Posterior vena cava (tissue), 2 donors: Measurements from ENCODE around the gene ERN1. TPM values are rescaled to one million over a fixed set of nuclear protein-coding genes. Genes with fewer than 3 reads are reported as not detected.
"Not testable (repeated sequence)": the region's sequence is repeated elsewhere in the genome, so short reads cannot be mapped to it uniquely, and the experiment has no call there.

Experiments
- DNase-seq: peaks from one replicate; pipeline ENCODE4 v3.0.0-alpha.2; 2020; ENCODE audit warnings: low spot score
- intact Hi-C, 2 donors: fragments of 100-400 bp; cut with DNase I; formaldehyde crosslinking; loops; one replicate each; pipeline versions ENCODE4 v1.14.1 to v1.14.2; 2022 to 2023
- total RNA-seq, 2 donors: library from RNA; stranded (reverse); fragmentation: NEBNext Ultra II Directional; extraction: Animal tissue kit (Norgen Biotek cat#: 25700); gene quantifications; one replicate each; pipeline ENCODE4 v1.2.1, GENCODE V29; 2021
- donor health status: DM: yes; HTN: yes; CAD: no.
- donor health status: DM: yes; HTN: yes; CAD: no.

Gene ERN1
- total RNA-seq, 2 donors from 2014 or later = 17.2 to 18.6 TPM

- intact Hi-C loops = no loop called here
- no peak for DNase-seq
Measured at GRCh38 chr17:64123114-64123513, 6.8 kb downstream of the ERN1 start.

GRCh38 chr17:64120972-64121786 lies 8.8 kb downstream of the ERN1 start:
- DNase-seq, intact Hi-C loops: not testable (repeated sequence)

GRCh38 chr17:64120159-64120810 lies 9.7 kb downstream of the ERN1 start:
- no peak for DNase-seq
- intact Hi-C loops = no loop called here

GRCh38 chr17:64117981-64118979 lies 11.7 kb downstream of the ERN1 start:
- intact Hi-C loops = no loop called here
- no peak for DNase-seq

- intact Hi-C loops = no loop called here
Measured at GRCh38 chr17:64115822-64116534, 14.0 kb downstream of the ERN1 start.

GRCh38 chr17:64115043-64115698 lies 14.8 kb downstream of the ERN1 start:
- intact Hi-C loops = no loop called here

More at GRCh38 chr17:64115822-64116534, 14.0 kb downstream of the ERN1 start:
- no peak for DNase-seq

GRCh38 chr17:64113006-64113405 lies 16.9 kb downstream of the ERN1 start:
- DNase-seq = no peak
- intact Hi-C loops = no loop called here

More at GRCh38 chr17:64115043-64115698, 14.8 kb downstream of the ERN1 start:
- DNase-seq = no peak

GRCh38 chr17:64111831-64112230 lies 18.1 kb downstream of the ERN1 start:
- no peak for DNase-seq
- intact Hi-C loops = no loop called here

- intact Hi-C loops = no loop called here
- DNase-seq = no peak
Measured at GRCh38 chr17:64110379-64111152, 19.4 kb downstream of the ERN1 start.

- intact Hi-C loops = no loop called here
- DNase-seq = no peak
Measured at GRCh38 chr17:64109400-64109799, 20.5 kb downstream of the ERN1 start.

GRCh38 chr17:64107500-64108236 lies 22.3 kb downstream of the ERN1 start:
- intact Hi-C loops = no loop called here
- no peak for DNase-seq

GRCh38 chr17:64106918-64107317 lies 23.0 kb downstream of the ERN1 start:
- intact Hi-C loops = no loop called here
- DNase-seq = no peak

GRCh38 chr17:64103391-64104364 lies 26.3 kb downstream of the ERN1 start:
- intact Hi-C loops = no loop called here
- DNase-seq = no peak

- intact Hi-C loops = no loop called here
- DNase-seq = no peak
Measured at GRCh38 chr17:64102627-64103390, 27.1 kb downstream of the ERN1 start.

GRCh38 chr17:64099543-64099942 lies 30.4 kb downstream of the ERN1 start:
- DNase-seq = no peak
- intact Hi-C loops = no loop called here
